Mesenchymal stem cell (in vitro differentiated cells and primary cell): ENCODE data around the gene CDH5.

Experiments used
- DNase-seq: peaks from one replicate; pipeline ENCODE4 v3.0.0-alpha.2; 2013
- H2AFZ ChIP-seq: one replicate; pipeline ENCODE4 v1.6.1; 2013; ENCODE audit warnings: low read depth, mild to moderate bottlenecking, control low read depth, inconsistent platforms, low read length, moderate library complexity
- H2AK5ac ChIP-seq: 2 replicates; pipeline ENCODE4 v1.6.1; 2013; ENCODE audit warnings: low read length, moderate library complexity, mild to moderate bottlenecking, inconsistent platforms; ENCODE audit not compliant: severe bottlenecking
- H2BK120ac ChIP-seq: one replicate; pipeline ENCODE4 v1.6.1; 2013; ENCODE audit warnings: low read depth, mild to moderate bottlenecking, inconsistent platforms, low read length, moderate library complexity
- H2BK12ac ChIP-seq, 2 experiments: one replicate each; pipeline ENCODE4 v1.6.1; 2013; ENCODE audit warnings: inconsistent platforms in 2 of 2, low read length in 2 of 2, mild to moderate bottlenecking in 2 of 2, moderate library complexity in 2 of 2, control low read depth in 1 of 2
- H2BK15ac ChIP-seq: one replicate; pipeline ENCODE4 v1.6.1; 2013; ENCODE audit warnings: mild to moderate bottlenecking, low read depth, inconsistent platforms; ENCODE audit not compliant: poor library complexity, severe bottlenecking
- H2BK5ac ChIP-seq: 2 replicates; pipeline ENCODE4 v1.6.1; 2013; ENCODE audit warnings: low read depth, mild to moderate bottlenecking, low read length, control low read depth, inconsistent platforms; ENCODE audit not compliant: poor library complexity, severe bottlenecking
- H3K14ac ChIP-seq, 2 experiments: one replicate each; pipeline ENCODE4 v1.6.1; 2013; ENCODE audit warnings: inconsistent platforms in 2 of 2, low read length in 2 of 2, control low read depth in 1 of 2, mild to moderate bottlenecking in 1 of 2, moderate library complexity in 1 of 2
- H3K18ac ChIP-seq, 2 experiments: one replicate each; pipeline ENCODE4 v1.6.1; 2013; ENCODE audit warnings: inconsistent platforms in 2 of 2, low read length in 2 of 2, control low read depth in 1 of 2, low read depth in 1 of 2, mild to moderate bottlenecking in 1 of 2
- H3K23ac ChIP-seq, 2 experiments: one replicate each; pipeline ENCODE4 v1.6.1; 2013; ENCODE audit warnings: inconsistent platforms in 2 of 2, low read length in 2 of 2, mild to moderate bottlenecking in 2 of 2, moderate library complexity in 2 of 2, control low read depth in 1 of 2
- H3K27ac ChIP-seq: 2 replicates; pipeline ENCODE4 v1.5.1; 2013; ENCODE audit warnings: mild to moderate bottlenecking, moderate library complexity, low read length, control low read depth, inconsistent platforms; ENCODE audit not compliant: poor library complexity, severe bottlenecking
- H3K27me3 ChIP-seq, 2 experiments: 2 replicates each; pipeline versions ENCODE4 v1.6.1 to v1.7.0; 2013; ENCODE audit warnings: low read length in 2 of 2, mild to moderate bottlenecking in 2 of 2, moderate library complexity in 2 of 2, control low read depth in 1 of 2, inconsistent platforms in 1 of 2; ENCODE audit not compliant: control insufficient read depth in 1 of 2, insufficient read depth in 1 of 2
- H3K36me3 ChIP-seq, 2 experiments: 2 replicates each; pipeline versions ENCODE4 v1.6.1 to v1.7.0; 2013; ENCODE audit warnings: low read length in 2 of 2, control low read depth in 1 of 2, inconsistent platforms in 1 of 2, low read depth in 1 of 2, mild to moderate bottlenecking in 1 of 2; ENCODE audit not compliant: insufficient read depth in 2 of 2, control insufficient read depth in 1 of 2
- H3K4ac ChIP-seq, 2 experiments: one replicate each; pipeline ENCODE4 v1.6.1; 2013; ENCODE audit warnings: inconsistent platforms in 2 of 2, low read length in 2 of 2, mild to moderate bottlenecking in 2 of 2, moderate library complexity in 2 of 2, control low read depth in 1 of 2, low read depth in 1 of 2
- H3K4me1 ChIP-seq: 2 replicates; pipeline ENCODE4 v1.6.1; 2013; ENCODE audit warnings: low read depth, low read length, control low read depth; ENCODE audit not compliant: control insufficient read depth, insufficient read depth
- H3K4me2 ChIP-seq: 2 replicates; pipeline ENCODE4 v1.6.1; 2013; ENCODE audit warnings: low read length, mild to moderate bottlenecking, inconsistent platforms; ENCODE audit not compliant: poor library complexity, severe bottlenecking
- H3K4me3 ChIP-seq, 2 experiments: 2 replicates each; pipeline versions ENCODE4 v1.5.1 to v1.7.0; 2013; ENCODE audit warnings: low read length in 2 of 2, mild to moderate bottlenecking in 2 of 2, control low read depth in 1 of 2, low read depth in 1 of 2; ENCODE audit not compliant: insufficient read depth in 1 of 2
- H3K79me1 ChIP-seq: replicated peaks from 2 replicates; pipeline ENCODE4 v1.6.1; 2013; ENCODE audit warnings: mild to moderate bottlenecking, control low read depth, low read length, inconsistent platforms; ENCODE audit not compliant: poor library complexity, severe bottlenecking
- H3K9ac ChIP-seq: 2 replicates; pipeline ENCODE4 v1.7.0; 2013; ENCODE audit warnings: mild to moderate bottlenecking, low read length, moderate library complexity
- H3K9me3 ChIP-seq: 2 replicates; pipeline ENCODE4 v1.7.0; 2013; ENCODE audit warnings: mild to moderate bottlenecking, low read length; ENCODE audit not compliant: control insufficient read depth
- H4K8ac ChIP-seq: one replicate; pipeline ENCODE4 v1.6.1; 2013; ENCODE audit warnings: inconsistent platforms, mild to moderate bottlenecking, low read length, moderate library complexity
- H4K91ac ChIP-seq: one replicate; pipeline ENCODE4 v1.6.1; 2013; ENCODE audit warnings: mild to moderate bottlenecking, low read length, inconsistent platforms
- WGBS: methylation state at CpG from one replicate; pipeline ENCODE4 v1.1.7; 2013; ENCODE audit warnings: mixed read lengths; 5-methylcytosine and 5-hydroxymethylcytosine counted together

Gene CDH5

GRCh38 chr16:66389256-66390176 lies 23.0 kb downstream of the CDH5 start:
- Histone ChIP-seq H2BK15ac (no peak overlapping the region), H3K79me1 (no peaks in the 10 kb centered on the region), H2BK120ac (no peak overlapping the region), H3K27me3 (peaks cover 0 to 9% of the 10 kb centered on the region in 2 experiments), H3K4ac (no peak overlapping the region), H4K91ac (no peak overlapping the region), H2AFZ (no peak overlapping the region), H3K27ac (no peak overlapping the region), H4K8ac (no peak overlapping the region), H3K14ac (no peak overlapping the region), H3K9me3 (no peaks in the 10 kb centered on the region), H3K9ac (no peak overlapping the region), H2BK5ac (no peak overlapping the region), H3K4me1 (peaks cover 2% of the 10 kb centered on the region), H2BK12ac (no peak overlapping the region), H3K4me2 (no peak overlapping the region), H3K23ac (no peak overlapping the region), H3K18ac (no peak overlapping the region), H2AK5ac (no peak overlapping the region), H3K36me3 (peaks cover 0 to 3% of the 10 kb centered on the region in 2 experiments), H3K4me3 (no peak overlapping the region)
- WGBS = 97% methylated on average over 13 of the region's 13 CpGs
- no peak for DNase-seq

- Histone ChIP-seq H3K27ac (no peak overlapping the region), H3K4me2 (no peak overlapping the region), H3K18ac (no peak overlapping the region), H4K91ac (no peak overlapping the region), H3K9ac (no peak overlapping the region), H3K9me3 (no peaks in the 10 kb centered on the region), H3K79me1 (no peaks in the 10 kb centered on the region), H2AK5ac (no peak overlapping the region), H2BK5ac (no peak overlapping the region), H3K4me3 (no peak overlapping the region), H3K4me1 (peaks cover 2% of the 10 kb centered on the region), H3K4ac (no peak overlapping the region), H3K36me3 (peaks cover 0 to 3% of the 10 kb centered on the region in 2 experiments), H3K23ac (no peak overlapping the region), H2BK15ac (no peak overlapping the region), H2BK12ac (no peak overlapping the region), H3K27me3 (peaks cover 0 to 9% of the 10 kb centered on the region in 2 experiments), H4K8ac (no peak overlapping the region), H3K14ac (no peak overlapping the region), H2AFZ (no peak overlapping the region), H2BK120ac (no peak overlapping the region)
- DNase-seq = no peak
- WGBS = 83% methylated on average over 14 of the region's 14 CpGs
Measured at GRCh38 chr16:66390346-66391108, 24.0 kb downstream of the CDH5 start.

GRCh38 chr16:66391726-66392670 lies 25.5 kb downstream of the CDH5 start:
- H3K23ac ChIP-seq = no peak overlapping the region
- no peak overlapping the region for H2BK5ac ChIP-seq
- H3K36me3 ChIP-seq = peaks cover 0 to under 1% of the 10 kb centered on the region in 2 experiments
- H3K4me3 ChIP-seq = no peak overlapping the region
- WGBS = 92% methylated on average over 18 of the region's 18 CpGs
- H2BK12ac ChIP-seq = no peak overlapping the region
- no peaks in the 10 kb centered on the region for H3K4me1 ChIP-seq
- H2BK15ac ChIP-seq = no peak overlapping the region
- no peaks in the 10 kb centered on the region for H3K9me3 ChIP-seq
- no peak overlapping the region for H3K14ac ChIP-seq
- H3K27ac ChIP-seq = no peak overlapping the region
- no peak overlapping the region for H2BK120ac ChIP-seq
- no peak overlapping the region for H3K18ac ChIP-seq
- H3K4ac ChIP-seq = no peak overlapping the region
- no peak overlapping the region for H2AFZ ChIP-seq
- H4K91ac ChIP-seq = no peak overlapping the region
- no peaks in the 10 kb centered on the region for H3K79me1 ChIP-seq
- peaks cover 0 to 14% of the 10 kb centered on the region in 2 experiments for H3K27me3 ChIP-seq
- no peak overlapping the region for H4K8ac ChIP-seq
- DNase-seq = no peak
- no peak overlapping the region for H3K4me2 ChIP-seq
- H2AK5ac ChIP-seq = no peak overlapping the region
- no peak overlapping the region for H3K9ac ChIP-seq
